Stimulated activated CD8-positive, alpha-beta memory T cell treated with anti-CD3 and anti-CD28 coated beads, Interleukin-7, amount 100 ng/mL, for 4 hours (primary cell): ENCODE data around the gene SCLY.
A peak's percentile ranks its signal among the peaks of the same experiment; 100 is the strongest.
"Not testable (repeated sequence)": the region's sequence is repeated elsewhere in the genome, so short reads cannot be mapped to it uniquely, and the experiment has no call there.

ENCODE experiments used
- DNase-seq, 2 donors: peaks; one replicate each; pipeline ENCODE4 v3.0.0-alpha.2; 2020; ENCODE audit warnings: low read depth in 2 of 2

Gene SCLY, protein sequence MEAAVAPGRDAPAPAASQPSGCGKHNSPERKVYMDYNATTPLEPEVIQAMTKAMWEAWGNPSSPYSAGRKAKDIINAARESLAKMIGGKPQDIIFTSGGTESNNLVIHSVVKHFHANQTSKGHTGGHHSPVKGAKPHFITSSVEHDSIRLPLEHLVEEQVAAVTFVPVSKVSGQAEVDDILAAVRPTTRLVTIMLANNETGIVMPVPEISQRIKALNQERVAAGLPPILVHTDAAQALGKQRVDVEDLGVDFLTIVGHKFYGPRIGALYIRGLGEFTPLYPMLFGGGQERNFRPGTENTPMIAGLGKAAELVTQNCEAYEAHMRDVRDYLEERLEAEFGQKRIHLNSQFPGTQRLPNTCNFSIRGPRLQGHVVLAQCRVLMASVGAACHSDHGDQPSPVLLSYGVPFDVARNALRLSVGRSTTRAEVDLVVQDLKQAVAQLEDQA

DNA sequence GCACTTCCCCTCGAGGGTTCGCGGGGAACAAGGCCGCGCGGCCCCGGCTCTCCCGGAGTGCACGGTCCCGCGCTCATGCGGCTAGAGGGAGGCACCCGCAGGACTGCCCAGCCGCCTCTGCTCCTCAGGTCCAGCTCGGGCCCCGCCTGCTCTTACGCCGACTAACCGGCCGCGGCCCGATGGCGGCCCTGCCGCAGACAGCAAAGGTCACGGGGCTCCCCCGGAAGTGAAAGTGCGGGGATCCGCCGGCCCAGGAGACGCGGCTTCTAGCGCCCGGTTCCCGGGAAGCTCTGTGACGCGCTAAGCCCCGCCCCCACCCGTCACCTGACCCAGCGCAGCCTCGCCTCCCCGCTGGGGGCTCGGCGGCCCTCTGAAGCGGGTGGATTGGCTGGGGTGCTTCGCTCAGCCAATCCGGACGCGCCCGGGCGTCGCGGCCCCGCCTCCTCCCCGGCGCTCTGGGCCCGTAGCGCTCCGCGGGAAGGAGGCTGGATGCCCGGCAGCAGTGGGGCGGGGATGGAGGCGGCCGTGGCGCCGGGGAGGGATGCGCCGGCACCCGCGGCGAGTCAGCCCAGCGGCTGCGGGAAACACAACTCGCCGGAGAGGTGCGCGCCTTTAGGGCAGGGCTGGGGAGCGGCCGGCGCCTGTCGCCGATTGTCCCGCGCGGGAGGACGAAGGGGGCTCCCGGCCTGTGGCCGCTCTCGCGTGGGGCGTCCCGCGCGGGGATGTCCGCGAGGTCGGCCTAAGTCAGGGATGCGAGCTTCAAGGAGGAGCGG, at the start of gene SCLY:
TSS of gene SCLY (plus strand) at position 460 of the 773 bp plus-strand sequence. CDS start at position 514, 54 bp downstream.
- peak; percentile 92 to 97 for DNase-seq

DNA sequence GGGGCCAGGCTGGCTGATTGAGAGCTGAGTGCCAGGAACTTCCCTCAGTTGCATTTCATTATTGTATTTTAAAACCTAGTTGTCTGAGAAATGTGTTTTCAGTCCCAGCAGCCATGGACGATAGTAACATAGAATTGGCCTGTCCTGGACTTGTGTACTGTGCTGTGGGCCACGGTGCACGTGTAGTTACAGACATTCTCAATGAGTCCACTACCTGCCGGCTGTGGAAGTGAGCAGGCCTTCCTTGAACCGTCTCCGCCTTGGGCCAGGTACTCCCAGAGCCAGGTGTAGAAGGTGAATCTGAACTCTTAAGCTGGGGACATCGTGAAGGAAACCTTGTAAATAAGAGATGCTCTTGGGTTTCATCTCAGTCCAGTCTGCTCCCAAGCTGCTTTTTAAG, 47.0 kb upstream of the SCLY start:
- no peak for DNase-seq

DNA sequence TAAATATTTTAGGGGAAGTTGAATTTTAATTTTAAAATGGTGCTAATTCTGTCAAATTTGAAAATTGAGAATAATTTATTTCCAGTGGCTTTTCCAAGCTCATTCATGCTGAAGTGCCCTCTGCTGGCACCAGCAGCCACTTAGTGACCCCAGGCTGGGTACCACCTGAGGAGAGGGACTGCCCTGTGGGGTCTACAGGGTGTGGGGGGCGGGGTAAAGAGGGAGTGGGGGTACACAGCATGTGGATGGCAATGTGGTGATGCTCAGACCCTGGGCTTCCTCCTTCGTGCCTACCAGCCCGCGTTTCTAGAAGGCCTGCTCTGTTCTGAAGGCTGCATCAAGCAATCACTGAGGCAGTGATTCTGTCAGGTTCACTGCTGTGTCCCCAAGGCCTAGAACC, 45.1 kb upstream of the SCLY start:
- DNase-seq, result no peak

DNA sequence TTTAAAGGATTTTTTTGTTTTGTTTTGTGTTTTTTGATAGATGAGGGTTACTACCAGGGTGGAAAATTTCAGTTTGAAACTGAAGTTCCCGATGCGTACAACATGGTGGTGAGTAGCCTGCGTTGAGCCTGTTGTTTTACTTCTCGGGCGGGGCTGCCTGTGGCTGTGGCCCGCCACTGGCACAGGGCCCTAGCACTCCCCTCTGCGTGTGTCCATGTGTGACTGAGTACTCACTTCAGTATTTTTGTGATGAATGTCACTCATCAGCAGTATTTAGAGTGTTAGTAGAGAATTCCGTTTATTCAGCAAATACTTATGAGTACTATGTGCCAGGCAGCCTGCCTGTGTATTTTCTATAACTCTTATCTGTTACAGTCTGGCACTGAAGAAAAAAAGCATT, 44.3 kb upstream of the SCLY start:
- no peak for DNase-seq

DNA sequence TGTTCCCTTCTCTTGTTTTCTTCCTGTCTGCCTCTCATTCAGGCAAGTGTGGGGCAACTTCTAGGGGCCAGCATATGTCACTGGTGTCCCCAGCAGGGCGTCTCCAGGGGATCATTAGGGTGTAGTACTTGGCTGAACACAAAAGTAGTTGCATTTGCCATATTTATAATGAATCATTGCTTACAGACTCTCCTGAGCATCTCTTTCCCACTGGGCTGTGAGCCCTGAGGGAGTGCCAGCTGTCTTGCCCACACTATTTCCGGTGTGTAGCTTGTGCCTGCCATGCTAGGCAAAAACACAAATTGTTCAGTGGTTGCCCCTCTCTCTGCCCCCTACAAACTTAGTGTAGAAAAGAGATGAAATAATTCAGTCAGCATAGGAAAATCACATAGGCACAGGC, 40.8 kb upstream of the SCLY start:
- DNase-seq, result no peak

DNA sequence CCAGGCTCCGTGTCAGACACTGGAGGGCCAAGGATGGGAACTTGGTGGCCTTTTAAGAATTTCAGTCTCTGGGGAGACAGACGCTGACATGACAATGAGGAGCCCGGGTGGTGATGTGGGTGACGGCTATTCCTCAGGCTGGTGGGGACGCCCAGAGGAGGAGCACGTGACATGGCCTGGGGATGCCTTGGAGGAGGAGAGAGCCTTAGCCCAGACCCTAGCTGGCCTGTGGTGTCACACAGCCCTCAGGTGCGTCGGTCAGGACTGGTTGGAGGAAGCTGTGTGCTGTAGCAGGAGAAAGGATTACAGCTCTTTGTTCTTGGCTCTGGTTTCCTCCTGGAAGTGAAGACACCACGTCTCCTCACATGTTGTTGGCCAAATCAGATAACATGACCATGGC, 40.0 kb upstream of the SCLY start:
- no peak for DNase-seq

DNA sequence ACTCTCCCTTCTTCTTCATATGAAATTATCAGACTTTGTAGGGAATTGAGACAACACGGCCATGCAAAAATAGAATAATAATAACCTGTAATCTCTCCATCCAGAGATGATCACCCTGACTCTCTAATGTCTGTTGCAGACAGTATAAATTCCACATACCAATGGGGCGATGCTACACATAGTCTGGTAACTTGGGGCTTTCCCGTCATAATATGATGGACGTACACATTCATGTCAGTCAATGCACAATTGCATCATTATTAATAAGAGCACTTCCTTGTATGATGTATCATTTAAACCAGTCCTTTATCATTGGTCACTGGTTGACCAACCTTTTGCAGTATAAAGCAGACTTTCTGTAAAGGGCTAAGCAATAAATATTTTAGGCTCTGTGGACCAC, 39.5 kb upstream of the SCLY start:
- DNase-seq, result no peak

DNA sequence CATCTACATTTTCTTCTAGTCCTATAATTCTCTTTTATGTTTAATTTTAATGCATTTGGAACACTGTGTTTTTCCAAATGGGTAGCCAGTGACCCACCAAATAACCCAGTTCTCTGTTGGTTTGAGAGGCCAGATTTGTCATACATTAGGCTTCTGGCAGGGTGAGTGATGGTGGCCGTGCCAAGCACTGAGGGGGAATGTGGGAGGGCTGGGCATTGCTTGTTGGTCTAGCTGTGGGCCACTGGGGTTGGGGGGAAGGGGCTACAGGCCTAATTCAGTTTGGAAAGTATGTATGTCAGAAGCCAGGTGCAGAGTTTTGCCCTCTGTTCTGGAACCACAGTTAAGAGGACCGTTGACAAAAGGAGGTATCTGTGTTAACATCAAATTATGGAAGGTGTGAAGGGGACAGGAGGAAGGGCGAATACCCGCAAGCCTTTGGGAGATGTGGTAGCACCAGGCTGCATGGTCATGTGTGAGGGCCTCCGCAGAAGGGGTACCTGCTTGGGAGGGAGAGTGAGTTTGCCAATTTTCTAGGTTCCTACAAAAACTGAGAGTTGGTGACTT, 38.1 kb upstream of the SCLY start:
- no peak for DNase-seq

DNA sequence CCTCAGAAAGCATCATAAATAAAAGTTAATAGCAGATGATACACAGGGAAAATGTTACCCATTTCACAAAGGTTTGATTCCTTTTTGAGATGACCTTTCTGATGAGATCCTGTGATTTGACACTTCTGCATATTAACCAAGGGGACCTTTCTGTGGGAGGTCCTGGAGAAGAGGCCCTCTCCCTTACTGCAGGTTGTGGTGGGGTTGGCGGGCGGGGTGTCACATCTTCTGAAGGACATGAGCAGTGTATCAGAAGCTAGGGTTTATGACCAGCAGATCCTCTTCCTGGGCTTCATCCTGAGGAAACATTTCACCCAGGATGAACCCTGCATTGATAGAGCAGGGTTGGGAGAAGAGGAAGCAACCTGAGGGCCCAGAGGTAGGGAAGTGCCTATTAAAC, 37.2 kb upstream of the SCLY start:
- DNase-seq, result no peak

DNA sequence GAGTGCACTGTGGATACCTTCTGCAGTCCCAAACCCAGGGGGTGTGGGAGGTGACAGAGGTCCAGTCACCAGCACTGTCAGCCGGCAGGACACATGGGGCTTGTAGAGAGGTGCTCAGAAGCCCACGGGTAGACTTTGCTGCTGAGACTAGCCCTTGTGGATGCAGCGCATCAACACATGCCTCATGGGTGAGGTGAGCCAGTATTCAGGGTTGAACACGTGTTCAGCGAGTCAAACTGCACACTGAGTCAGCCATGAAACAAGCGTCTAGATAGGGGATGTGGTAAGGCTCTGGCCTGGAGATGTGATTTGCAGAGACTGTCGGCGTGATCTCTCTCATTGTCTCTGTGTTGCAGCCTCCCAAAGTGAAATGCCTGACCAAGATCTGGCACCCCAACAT, 35.8 kb upstream of the SCLY start:
- DNase-seq, result no peak

DNA sequence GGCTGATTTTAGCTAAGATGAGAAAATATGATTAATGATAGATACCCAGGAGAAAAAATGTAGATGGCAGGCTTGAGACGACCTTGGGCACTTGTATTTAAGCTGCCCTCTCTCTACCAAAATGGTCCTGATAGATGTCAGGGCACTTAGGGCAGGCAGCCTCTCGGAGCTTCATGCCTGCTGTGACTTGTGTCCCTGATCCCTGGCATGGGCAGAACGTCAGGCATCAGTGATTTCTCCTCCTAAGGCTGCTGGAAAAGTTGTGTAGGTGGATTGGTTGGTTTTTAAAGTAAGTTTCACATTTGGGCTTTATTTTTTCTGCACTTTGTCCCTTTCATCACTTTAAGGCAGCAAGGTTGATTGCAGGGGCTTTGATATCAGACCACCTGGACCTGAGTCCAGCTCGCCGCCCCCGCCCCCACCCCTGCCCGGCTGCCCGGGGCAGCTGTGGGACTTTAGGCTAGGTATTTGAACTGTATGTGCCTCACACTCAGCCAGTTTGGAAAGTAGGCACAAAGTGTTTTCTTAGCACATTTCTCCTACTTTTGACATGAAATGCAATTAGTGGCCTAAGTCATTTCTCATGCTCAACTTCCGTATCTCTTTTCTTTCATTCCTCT, 35.0 kb upstream of the SCLY start:
- DNase-seq, result no peak

DNA sequence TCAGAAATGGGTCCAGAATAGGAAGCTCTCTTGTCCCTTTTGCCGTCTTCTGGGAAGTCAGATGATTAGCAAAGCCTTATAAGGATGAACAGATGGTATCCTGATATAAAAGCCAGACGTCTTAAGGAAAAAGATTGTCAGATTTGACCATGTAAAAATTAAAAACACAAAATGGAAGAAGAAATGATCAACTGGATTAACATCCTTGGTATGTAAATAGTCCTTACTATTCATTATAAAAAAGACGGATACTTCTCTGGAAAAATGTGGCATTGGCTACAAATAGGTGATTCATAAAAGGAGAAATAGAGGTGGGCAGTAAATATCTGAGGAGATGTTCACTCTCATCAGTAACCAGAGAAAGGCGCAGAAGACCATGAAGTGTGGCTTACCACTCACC, 33.7 kb upstream of the SCLY start:
- no peak for DNase-seq

DNA sequence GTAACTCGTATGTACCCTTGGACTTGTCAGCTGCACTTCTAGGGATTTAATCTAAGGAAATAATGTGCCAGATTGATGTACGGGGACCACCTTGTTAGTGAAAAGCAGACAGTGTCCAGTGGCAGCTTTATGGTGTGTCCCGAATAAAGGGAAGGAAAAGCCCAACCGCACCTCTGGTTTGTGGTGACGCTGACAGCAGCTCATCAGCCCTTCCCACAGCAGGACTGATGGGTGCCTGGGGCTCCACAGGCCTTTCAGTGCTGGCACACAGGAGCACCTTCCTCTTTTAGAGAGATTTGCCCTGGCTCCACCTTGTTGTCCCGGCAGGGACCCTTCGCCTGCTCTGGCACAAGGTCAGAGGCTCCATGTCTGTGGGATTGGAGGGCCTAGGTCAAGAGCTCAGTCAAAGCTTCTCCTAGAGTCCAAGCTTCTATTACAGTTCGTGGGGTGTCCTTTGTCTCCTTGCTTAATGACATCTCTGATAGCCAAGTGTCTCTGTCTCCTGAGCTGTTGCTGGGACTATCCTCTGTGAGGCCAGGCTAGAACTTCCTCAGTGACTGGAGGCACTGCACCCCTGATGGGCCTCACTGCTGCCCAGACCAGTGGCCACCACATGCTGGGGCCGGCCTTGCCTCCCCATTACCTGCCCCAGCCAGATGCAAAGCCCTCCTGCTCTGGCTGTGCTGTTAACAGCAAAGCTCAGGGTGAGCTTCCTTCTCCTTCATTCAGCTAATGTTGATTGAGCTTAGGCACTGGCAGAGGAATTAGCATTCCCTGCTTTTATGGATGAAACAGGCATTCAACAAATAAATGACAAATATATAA, 33.0 kb upstream of the SCLY start:
- DNase-seq, result no peak

DNA sequence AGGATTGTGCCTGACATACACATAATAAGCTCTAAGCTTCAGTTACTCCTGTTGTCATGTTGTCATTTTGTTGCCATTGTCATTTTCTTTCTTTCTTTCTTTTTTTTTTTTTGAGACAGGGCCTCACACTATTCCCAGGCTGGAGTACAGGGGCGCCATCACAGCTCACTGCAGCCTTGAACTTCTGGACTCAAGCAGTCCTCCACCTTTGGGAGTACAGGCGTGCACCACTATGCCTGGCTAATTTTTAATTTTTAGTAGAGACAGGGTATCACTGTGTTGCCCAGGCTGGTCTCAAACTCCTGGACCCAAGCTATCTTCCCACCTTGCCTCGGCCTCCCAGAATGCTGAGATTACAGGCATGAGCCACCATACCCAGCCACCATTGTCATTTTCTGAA, 30.9 kb upstream of the SCLY start:
- no peak for DNase-seq

DNA sequence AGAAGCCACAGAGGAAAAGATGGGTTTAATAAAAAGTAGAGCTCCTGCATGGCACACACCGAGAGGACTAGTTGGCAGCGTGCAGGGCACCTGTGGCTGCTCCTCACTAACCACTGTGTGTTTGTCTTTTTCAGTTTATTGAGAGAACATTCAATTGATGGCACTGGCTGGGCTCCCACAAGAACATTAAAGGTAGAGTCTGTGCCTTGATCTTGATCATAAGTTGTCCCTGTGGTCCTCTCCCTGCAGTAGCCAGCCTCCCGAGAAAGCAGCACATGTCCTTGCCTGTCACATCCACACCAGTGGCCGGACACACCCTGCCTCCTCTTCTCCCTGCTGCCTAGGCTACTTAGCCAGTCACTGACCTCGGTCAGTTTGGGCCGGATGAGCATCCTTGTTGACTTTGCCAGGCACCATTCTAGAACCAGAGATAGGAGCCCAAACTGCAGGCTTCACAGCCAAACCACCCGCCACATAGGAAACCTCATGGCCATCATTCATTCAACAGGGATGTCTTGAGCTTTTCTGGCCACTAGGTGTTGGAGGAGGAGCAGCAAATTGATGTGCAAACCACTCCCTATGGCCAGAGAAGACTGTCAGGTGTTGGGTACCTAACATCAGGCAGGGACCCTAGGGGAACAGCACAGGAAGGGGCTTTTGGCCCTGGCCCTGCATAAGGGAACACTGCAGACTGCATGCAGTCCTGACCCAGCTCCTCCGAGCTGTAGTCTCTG, 30.2 kb upstream of the SCLY start:
- no peak for DNase-seq

DNA sequence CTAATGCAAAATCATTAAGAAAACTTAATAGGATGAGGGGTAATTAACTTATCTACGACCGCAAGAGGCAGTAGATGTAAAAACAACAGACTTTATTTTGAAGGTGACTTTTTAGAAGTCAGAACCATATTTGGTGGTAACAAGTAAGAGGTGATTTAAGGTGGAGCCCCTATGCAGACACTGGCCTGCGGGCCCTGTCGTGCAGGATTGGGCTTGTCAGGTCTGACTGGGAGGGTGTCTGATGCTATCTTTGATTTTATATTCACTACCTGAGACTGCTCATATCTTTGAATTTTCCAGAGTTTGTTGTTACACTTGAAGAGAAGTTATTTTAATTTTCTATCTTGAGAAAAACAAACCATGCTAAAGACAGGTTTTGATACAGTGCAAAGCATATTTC, 29.1 kb upstream of the SCLY start:
- no peak for DNase-seq

DNA sequence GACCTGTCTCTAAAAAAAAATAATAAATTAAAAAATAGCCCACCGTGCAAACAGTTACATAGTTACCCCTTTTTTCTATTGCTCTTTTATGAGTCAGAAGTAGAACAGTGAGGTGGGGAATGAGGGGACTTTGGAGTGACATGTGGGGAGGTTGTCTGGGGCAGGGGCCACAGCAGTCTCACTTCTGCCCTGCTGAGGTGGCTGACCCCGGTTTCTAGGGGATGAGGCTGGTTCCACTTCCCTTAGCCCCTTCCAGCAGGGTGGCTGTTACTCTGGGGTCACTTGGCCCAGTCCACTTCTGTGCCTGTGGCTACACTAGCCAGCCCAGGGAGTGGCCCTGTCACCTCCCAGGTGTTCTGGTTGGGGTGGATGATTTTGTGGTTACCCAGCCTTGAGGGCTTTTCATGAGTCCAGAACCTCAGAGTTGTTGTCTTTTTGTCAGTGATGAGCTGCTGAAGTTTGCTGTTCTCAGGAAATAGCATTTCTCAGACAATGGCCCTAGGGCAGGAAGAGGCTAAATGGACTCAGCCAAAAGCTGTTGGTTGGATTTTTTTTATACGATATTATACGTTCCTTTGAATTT, 28.0 kb upstream of the SCLY start:
- no peak for DNase-seq

DNA sequence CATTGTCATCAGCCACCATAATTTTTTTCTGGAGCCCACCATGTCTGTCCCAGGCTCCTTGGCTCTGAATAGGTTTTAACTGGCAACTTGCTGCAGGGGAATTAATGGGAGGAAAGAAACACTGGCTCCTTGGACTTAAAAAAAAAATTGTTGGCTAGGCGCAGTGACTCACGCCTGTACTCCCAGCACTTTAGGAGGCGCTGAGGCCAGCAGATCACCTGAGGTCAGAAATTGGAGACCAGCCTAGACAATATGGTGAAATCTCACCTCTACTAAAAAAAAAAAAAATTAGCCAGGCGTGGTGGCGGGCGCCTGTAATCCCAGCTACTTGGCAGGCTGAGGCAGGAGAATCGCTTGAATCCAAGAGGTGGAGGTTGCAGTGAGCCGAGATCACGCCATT, 26.8 kb upstream of the SCLY start:
- DNase-seq, result not testable (repeated sequence)

DNA sequence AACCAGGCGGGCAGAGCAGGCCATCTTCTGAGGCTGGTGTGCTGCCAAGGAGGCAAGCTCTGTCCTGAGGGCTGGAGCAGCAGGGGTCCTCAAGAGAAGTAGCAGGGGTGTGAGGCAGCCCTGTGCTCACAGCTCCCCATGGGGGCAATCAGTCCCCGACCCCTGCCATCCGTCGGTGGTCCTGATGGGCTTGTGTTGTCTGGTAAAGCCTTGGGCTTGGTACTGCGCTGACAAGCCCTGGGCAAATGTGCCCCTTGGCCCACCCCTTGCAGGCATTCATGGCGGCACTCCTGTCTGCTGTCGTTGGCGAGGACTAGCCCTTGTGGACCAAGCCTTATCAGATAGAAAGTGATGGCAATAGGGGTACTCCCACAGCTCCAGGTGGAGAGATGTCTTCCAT, 22.6 kb upstream of the SCLY start:
- DNase-seq, result no peak

DNA sequence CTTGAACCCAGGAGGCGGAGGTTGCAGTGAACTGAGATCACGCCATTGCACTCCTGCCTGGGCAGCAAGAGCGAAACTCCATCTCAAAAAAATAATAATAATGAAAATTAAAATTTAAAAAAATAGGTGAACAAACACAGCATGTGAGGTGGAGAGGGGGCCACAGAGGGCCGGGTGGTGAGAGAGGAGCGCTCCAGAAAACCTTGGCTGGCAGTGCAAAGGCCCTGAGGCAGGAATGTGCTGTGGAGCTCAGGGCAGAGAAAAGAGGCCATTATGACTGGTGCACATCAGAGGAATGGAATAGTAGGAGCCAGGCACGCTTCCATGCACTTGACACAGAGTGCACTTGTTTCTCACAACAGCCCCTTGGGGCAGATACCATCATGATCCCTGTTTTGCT, 21.6 kb upstream of the SCLY start:
- DNase-seq, result no peak

DNA sequence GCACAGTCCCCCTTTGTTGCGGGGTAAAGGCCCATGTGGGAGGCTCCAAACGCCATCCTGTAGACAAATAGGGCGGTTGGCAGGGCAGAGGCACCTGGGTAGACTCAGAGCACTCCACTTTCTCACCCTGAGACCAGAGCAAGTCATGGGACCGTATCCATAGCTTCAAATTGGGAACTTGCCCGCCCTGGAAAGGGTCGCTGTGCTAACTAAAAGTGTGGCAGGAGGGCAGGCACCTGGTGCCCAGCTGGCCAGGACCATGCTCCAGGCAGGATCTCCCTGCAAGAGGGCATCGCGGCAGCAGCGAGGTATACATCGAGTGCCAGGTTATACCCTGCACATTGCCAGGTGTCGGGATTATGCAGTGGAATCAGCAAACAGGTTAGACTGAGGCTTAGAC, 20.8 kb upstream of the SCLY start:
- no peak for DNase-seq
